H1 (cell line): ENCODE results near the gene NAT8L. TPM values are rescaled to one million over a fixed set of nuclear protein-coding genes. Genes with fewer than 3 reads are reported as not detected.

Experiments
- BACH1 ChIP-seq: IDR thresholded peaks from 2 replicates; pipeline ENCODE4 v1.6.1; 2012; ENCODE audit warnings: low read length, improper control_type of control experiment
- CBX8 ChIP-seq: fragments of 300-800, 300-1000 bp; sonication (generic); IDR thresholded peaks from 2 replicates; pipeline ENCODE4 v1.7.1; 2016; ENCODE audit warnings: low read depth, low read length, borderline replicate concordance
- GTF2F1 ChIP-seq: IDR thresholded peaks from 2 replicates; pipeline ENCODE4 v1.6.1; 2012; ENCODE audit warnings: low read depth, low read length, improper control_type of control experiment, borderline replicate concordance
- POU5F1 ChIP-seq: IDR thresholded peaks from 2 replicates; pipeline ENCODE4 v1.6.1; 2011; ENCODE audit warnings: low read depth, mild to moderate bottlenecking, low read length, moderate library complexity
- SIX5 ChIP-seq: IDR thresholded peaks from 2 replicates; pipeline ENCODE4 v1.6.1; 2011; ENCODE audit warnings: mild to moderate bottlenecking, low read depth, low read length
- TCF12 ChIP-seq: IDR thresholded peaks from 2 replicates; pipeline ENCODE4 v1.6.1; 2011; ENCODE audit warnings: low read depth, mild to moderate bottlenecking, low read length
- TEAD4 ChIP-seq: IDR thresholded peaks from 2 replicates; pipeline ENCODE4 v1.6.1; 2012; ENCODE audit warnings: low read depth, low read length, inconsistent platforms, mixed read lengths
- USF2 ChIP-seq: IDR thresholded peaks from 2 replicates; pipeline ENCODE4 v1.6.1; 2011; ENCODE audit warnings: low read length, improper control_type of control experiment
- polyA plus RNA-seq, 7 experiments: library from polyadenylated mRNA; depleted of rRNA in 3 of 7; stranded (reverse) in 5 of 7; unstranded in 2 of 7; fragments of >200 nt in 5 of 7; fragments of 200-250 nt in 2 of 7; gene quantifications; 1 replicate in 5 of 7; 2 replicates in 1 of 7; 4 replicates in 1 of 7; pipeline versions ENCODE4 v1.2.1 to v1.2.3, GENCODE V29; 2011 to 2013; ENCODE audit warnings: missing spikeins in 2 of 7, mixed read lengths in 2 of 7
- total RNA-seq: library from RNA; stranded (reverse); fragmentation: NEBNext Ultra II Directional; extraction: Animal tissue kit (Norgen Biotek cat#: 25700); gene quantifications from 2 replicates; pipeline ENCODE4 v1.2.1, GENCODE V29; 2021
- TF ChIP-seq, protein P1 (sequence below): IDR thresholded peaks from 2 replicates; pipeline ENCODE4 v1.6.1; 2011; ENCODE audit warnings: low read depth, mild to moderate bottlenecking, low read length; ENCODE audit not compliant: insufficient read depth
- TF ChIP-seq, protein P2 (sequence below): IDR thresholded peaks from 2 replicates; pipeline ENCODE4 v1.6.1; 2012; ENCODE audit warnings: inconsistent platforms

Gene NAT8L
- total and polyA plus RNA-seq, 2 of the 8 experiments (the other 6 are each of a cell fraction or from before 2014, with no cell fraction given): 10.8 TPM

GRCh38 chr4:2083116-2083825 is 24.1 kb downstream of the NAT8L start (continued):
- TF ChIP-seq, protein P1, sequence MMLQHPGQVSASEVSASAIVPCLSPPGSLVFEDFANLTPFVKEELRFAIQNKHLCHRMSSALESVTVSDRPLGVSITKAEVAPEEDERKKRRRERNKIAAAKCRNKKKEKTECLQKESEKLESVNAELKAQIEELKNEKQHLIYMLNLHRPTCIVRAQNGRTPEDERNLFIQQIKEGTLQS: no peak
- TF ChIP-seq BACH1 (no peak), CBX8 (no peak), GTF2F1 (no peak), SIX5 (no peak), TCF12 (no peak), USF2 (no peak), TEAD4 (no peak), POU5F1 (no peak)
- TF ChIP-seq, protein P2, sequence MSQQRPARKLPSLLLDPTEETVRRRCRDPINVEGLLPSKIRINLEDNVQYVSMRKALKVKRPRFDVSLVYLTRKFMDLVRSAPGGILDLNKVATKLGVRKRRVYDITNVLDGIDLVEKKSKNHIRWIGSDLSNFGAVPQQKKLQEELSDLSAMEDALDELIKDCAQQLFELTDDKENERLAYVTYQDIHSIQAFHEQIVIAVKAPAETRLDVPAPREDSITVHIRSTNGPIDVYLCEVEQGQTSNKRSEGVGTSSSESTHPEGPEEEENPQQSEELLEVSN: no peak
